PC-3 (cell line): ENCODE data around the gene SENP6.

Source experiments
- EZH2 ChIP-seq: fragments of 300-600 bp; sonication (generic); IDR thresholded peaks from one replicate; pipeline ENCODE4 v1.6.1; 2017; ENCODE audit warnings: antibody characterized with exemption, mild to moderate bottlenecking, low read length; ENCODE audit not compliant: unreplicated experiment
- TF ChIP-seq, protein P1 (sequence below): fragments of 300-600 bp; sonication (generic); conservative IDR thresholded peaks from 2 replicates; pipeline ENCODE4 v1.5.1; 2017; ENCODE audit warnings: antibody characterized with exemption, low read depth, mild to moderate bottlenecking, low read length

- TF ChIP-seq, protein P1, sequence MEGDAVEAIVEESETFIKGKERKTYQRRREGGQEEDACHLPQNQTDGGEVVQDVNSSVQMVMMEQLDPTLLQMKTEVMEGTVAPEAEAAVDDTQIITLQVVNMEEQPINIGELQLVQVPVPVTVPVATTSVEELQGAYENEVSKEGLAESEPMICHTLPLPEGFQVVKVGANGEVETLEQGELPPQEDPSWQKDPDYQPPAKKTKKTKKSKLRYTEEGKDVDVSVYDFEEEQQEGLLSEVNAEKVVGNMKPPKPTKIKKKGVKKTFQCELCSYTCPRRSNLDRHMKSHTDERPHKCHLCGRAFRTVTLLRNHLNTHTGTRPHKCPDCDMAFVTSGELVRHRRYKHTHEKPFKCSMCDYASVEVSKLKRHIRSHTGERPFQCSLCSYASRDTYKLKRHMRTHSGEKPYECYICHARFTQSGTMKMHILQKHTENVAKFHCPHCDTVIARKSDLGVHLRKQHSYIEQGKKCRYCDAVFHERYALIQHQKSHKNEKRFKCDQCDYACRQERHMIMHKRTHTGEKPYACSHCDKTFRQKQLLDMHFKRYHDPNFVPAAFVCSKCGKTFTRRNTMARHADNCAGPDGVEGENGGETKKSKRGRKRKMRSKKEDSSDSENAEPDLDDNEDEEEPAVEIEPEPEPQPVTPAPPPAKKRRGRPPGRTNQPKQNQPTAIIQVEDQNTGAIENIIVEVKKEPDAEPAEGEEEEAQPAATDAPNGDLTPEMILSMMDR: no peak
- no peak for TF ChIP-seq EZH2
Measured at GRCh38 chr6:75673884-75674283, 72.2 kb downstream of the SENP6 start.
